NCI-H345 treated with DMSO at 0.1 percent for 48 hours (cell line): ENCODE data around the gene KCNK2.
"Not testable (repeated sequence)": the region's sequence is repeated elsewhere in the genome, so short reads cannot be mapped to it uniquely, and the experiment has no call there.

Experiments used
- DNase-seq: peaks from one replicate; lab custom pipeline; 2025; ENCODE audit not compliant: unreplicated experiment; lab: John Stamatoyannopoulos, UW

KCNK2 gene

DNA sequence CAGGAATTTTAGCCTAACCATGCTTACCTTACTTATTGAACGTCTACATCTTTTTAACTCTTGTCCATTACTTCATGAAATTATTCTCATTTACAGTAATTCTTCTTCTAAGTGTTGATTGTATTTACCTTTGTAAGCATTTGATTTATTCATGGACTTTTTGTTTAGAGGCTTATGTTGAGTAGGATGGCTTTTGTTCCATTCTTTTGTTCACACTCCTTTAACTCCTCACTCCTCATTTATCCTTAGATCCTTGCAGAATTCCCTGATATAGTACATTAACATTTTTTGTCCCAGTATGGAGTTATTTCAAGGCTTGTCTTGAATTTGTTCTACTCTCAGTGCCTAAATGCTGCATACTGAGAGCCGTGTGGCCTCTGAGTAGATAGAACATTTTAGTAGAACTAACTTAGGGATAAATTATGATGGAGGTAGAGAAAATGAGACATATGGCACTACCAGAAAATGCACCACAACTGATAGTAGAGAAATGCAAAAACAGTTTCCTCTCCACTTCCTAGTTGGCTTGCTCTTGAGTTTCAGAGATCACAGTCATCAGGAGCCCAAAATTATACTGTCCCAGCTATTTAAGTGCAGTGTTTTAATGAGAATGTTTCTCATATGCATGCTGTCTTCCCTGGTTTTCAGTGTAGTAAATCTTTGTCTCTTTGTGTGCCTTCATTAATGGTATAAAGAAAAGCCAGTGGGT lies 69.5 kb downstream of the KCNK2 start:
- DNase-seq, result no peak

DNA sequence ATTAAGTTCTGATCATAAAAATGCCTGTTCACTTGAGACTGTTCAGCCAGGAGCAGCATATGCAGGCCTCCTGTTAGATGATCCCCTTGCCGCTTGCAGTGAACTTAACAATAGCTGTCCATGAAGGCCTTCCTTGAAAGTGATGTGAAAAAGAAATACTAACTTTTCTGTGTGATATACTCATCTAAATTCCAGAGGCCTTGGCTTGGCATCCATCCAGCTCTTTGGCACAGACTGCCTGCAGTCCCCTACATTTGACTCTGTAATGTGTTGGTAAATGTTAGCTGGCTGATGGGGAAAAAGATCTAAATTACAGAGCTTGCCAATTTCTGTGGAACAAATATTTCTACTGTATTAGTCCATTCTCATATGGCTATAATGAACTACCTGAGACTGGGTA lies 73.7 kb downstream of the KCNK2 start:
- no peak for DNase-seq

DNA sequence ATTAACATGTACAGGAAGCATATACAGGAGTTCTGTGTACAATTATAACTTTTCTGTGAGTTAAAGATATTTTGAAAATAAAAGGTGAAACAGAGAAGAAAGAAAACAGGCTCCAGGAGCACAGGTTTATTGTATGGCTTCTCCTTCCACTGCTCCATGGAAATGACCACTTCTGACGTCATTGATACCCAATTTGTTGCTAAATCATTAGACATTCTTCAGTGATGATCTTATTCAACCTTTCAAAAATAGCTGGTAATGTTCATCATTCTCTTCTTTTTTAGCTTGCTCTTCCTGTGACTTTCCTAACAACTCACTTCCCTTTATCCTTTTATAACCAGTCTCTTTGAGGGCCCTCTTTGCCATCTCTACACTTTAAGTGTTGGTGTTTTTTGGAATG lies 77.8 kb downstream of the KCNK2 start:
- DNase-seq, result no peak

DNA sequence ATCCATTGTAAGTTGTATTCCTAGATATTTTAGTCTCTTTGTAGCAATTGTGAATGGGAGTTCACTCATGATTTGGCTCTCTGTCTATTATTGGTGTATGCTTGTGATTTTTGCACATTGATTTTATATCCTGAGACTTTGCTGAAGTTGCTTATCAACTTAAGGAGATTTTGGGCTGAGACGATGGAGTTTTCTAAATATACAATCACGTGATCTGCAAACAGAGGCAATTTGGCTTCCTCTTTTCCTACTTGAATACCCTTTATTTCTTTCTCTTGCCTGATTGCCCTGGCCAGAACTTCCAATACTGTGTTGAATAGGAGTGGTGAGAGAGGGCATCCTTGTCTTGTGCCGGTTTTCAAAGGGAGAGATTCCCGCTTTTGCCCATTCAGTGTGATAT lies 80.6 kb downstream of the KCNK2 start:
- not testable (repeated sequence) for DNase-seq

DNA sequence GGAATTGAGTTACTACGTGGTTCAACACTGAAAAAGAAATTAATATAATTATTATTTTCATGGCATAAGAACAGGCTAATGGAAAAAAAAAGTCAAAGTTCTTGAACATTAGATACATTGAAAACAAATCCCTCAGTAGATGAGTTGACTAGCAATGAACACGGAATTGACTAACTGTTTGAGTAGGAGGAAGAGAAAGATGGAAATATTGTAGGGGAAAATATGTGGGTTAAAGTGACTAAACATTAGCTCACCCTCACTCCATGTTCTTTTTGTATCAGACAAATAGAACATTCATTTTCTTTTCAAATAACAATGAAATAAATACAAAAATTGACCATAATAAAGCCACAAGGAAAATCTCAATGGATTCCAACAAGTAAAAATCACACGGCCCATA lies 84.3 kb downstream of the KCNK2 start:
- no peak for DNase-seq

DNA sequence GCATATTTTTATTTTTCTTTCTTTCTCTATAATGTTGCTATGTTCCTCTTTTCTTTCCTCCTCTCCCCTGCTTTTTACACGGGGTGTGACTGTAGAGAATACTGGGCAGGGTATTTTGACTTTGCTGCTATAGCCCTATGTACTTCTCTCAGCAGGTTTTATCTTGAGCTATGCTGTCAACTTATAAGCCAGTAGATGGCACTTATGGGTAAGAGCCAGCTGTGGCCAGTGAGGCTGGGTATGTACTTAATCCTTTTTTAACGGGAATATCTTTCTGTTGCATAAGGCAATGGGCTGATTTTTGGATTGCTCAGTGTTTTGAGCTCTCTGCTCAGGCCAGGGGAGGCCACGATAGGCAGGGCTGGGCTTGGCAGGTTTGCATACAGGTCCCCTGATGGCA lies 99.0 kb downstream of the KCNK2 start:
- DNase-seq, result no peak

DNA sequence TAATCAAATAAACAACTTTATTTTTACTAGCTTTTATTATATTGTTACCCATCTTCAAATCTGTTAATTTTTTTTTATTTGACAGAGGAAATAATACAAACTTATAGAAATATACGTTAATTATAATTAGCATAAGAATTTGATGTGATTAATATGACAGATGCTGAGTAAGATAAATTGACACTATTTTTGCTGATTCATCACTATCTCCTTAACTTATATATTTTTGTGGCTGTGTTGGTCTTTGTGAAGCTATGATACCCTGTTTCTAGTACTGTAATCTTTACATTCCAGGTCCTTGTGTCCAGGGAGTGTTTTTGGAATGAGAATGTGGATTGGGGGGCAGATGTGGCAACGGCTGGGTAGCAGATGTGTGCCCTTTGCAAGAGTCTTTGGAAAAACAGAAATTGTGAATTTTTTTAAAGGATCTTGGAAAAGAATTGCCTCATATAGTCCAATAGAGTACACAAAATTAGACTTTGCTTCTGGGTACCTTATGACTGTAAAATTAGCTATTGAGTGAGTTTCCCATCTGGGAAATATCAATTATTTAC lies 102.6 kb downstream of the KCNK2 start:
- no peak for DNase-seq

DNA sequence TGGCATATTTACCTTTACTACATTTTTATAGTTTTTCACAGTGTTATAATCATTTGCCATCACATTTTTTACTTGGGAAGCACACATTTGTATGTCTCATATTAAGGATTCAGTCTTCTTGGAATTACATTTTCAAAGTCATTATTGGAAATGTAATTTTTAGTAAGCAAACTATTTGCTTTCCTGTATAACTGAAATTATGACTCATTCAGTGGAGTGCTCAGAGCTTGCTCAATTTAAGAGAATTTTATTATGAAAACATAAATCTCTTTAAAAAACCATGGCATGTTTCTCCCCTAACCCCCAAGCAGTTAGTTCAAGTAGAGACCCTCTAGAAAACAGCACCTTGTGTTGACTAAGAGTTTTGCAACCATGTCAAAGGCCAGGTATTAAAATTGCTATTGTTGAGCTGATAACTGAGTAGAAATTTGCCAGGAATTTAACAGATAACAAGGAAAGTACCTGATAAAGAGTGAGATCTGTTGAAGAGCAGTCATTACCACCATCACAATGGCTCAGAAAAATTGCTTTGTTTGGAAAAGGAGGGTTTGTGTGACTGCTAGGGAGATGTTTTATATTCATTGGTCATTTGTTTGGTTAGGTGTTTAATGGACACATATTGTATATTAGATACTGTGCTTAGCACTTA lies 105.9 kb downstream of the KCNK2 start:
- DNase-seq, result no peak

DNA sequence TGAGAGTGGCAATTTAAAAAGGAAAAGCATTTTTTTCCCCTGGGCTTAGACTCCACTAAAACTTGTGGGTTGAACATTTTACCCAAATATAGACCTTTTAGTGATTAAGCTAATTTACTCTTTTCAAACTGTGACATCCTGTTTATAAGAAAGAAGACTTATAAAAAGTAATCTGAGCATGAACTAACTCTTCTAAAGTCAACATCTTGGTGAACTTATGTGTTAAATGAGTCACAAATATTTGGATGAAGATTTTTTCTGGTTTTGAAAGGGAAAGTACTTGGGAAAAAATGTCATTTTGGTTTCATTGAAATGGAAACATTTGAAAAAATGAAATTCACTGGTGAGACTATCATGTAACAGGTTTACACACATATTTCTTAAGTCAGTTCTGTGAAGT lies 109.8 kb downstream of the KCNK2 start:
- DNase-seq, result no peak

DNA sequence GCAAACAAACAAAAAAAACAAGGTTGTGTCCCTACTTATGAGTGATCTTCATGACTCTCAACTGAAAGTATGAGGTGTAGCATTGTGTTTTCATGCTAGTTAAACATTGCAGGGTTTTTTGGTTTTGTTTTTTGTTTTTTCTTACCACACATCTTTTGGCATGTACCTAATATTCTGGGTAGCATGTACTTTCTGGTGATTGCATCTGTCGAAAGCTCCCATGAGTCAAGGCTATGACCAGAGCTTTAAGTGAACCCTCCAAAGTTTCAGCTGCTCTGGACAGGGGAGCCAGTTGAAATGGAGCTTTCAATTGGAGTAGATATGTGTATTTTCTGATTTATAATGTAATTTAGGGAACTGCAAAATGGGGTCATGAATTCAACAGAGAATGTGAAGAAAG lies 115.5 kb downstream of the KCNK2 start:
- DNase-seq, result no peak

DNA sequence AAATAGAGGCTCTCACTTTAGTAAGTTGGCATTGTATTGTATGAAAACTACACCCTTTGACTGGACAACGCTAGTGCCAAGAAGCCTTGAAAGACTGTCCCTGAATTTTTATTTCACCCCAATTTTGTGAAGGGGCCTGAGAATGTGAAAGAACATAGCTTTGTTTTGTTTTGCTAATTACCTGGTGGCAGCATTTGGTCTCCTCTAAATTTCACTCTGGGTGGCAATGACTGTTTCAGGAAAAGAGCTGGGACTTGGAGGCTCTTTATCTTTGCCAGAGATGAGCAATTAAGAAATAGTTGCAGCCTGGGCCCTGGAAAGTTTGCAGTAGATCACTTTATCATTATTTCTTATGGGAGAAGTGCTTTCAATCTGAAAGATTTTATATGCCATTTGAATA lies 117.6 kb downstream of the KCNK2 start:
- no peak for DNase-seq

DNA sequence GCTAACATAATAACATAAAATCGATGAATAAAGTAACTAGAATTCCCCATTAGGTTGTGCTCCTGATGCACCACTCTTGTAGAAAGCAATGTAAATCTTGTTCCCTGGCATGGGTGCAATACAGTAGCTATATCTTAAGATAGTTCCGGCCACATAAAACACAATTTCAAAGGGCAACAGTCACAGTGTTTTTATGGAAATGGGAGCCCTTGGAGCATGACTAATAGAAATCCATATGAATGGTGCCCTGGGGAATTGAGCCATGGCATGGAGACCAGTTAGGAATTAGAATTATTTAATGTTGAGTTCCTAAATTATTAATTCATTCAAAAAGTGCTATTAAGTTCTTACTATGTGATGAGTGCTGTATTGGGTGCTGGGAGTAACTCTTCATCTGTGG lies 118.7 kb downstream of the KCNK2 start:
- DNase-seq, result no peak

DNA sequence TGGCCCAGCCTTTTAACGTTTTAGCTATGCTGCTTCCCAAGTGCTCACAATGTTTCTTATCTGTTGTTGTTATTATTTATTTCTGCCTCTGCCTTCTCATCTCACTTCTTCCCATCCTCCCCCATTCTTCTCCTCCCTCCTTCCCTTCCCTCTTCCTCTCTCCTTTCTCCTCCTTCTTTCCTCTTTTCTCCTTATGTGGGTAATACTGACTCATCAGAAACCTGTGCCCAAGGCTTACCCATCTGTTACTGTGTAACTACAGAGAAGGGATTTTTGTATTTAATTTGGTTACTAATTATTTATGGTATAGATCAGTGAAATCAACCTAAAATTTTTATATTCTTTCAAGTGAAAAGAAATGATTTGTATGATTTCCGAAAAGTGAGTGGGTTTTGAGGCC lies 120.3 kb downstream of the KCNK2 start:
- DNase-seq, result no peak

DNA sequence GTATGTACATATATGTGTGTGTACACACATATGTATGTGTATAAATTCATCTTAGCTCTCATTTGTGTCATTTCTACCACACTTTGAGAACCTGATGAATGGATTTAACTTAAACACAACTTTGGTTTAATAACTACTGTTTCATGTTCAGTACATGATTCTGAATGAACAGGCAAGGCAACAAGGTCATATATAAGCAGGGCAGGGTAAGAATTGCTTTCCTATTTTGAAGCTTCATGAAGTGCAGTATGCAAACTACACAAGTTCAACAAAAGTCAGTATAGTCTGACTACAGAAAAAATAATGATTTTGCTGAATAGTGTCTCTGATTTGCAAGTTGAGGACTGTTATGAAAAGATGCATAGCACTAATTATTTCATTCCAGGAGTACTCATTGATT lies 127.6 kb downstream of the KCNK2 start:
- DNase-seq, result no peak

DNA sequence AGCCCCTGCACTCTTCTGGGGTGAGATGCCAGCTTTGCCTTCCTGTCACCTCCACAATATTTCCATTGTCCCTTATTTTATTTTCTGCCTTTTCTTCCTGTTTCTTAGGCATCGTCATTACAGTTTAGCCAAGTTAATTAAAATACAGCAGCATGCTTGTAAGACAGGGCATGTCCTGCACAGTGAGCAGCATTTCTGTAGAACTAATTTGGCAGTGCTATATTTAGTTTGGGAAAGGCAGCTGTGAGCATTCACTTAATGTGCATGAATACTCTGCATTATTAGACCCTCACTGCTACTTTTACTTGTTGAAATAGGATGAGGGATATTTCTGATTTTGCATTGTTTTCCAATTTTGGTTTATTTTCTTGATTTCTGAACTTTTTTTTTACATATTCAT lies 133.3 kb downstream of the KCNK2 start:
- DNase-seq, result no peak

DNA sequence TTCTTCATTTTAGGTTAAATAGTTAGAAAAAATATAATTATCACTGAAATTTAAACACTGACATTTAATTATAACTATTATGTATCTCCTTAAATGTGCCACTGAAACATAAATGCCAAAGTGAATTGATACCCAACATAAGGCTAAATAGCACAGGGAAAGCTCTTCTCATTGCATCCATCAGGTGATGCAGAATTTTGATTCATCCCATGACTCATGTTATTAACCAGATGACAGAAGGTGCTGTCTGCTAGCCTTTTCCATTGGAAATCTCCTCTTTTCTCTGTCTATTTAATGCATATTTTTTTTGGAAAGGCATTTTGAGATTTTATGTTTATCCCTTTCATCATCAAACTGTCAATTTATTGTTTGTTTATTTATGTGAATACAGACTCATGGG lies 136.8 kb downstream of the KCNK2 start:
- no peak for DNase-seq

DNA sequence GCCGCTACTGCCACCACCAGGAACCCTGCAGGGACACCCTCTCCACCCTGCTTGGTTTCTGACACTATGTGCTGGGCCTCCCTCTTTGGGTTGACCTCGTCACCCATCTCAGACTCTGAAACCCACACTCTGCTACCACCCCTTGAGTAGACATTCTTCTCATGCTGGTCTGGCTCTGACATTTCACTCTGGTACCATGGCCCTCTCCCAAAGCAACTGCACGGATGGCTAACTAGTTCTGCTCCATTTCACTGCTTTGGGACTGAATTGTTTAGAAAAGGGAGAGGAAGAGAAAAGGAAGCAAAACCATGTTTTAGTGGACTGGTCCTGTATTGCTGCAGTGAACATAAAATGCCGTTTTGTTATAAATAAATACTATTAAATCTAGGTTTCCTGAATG lies 137.8 kb downstream of the KCNK2 start:
- DNase-seq, result no peak

DNA sequence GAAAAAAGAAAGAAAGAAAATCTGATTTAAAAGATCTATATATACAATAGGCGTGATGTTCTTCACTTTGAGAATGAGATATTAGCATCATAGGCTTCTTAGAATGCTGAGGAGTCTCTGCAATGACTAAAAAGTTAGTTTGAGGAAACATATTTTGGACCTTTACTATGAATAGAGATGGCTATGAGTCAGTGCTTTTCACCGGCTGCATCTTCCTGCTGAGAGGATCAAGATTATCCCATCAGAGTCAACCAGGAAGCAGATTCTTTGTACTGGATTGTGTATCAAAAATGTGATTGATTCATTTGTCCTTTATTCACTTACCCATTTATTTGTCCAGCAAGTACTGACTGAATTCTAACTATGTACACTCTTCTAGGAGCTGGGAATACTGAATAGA lies 144.2 kb downstream of the KCNK2 start:
- DNase-seq, result no peak

DNA sequence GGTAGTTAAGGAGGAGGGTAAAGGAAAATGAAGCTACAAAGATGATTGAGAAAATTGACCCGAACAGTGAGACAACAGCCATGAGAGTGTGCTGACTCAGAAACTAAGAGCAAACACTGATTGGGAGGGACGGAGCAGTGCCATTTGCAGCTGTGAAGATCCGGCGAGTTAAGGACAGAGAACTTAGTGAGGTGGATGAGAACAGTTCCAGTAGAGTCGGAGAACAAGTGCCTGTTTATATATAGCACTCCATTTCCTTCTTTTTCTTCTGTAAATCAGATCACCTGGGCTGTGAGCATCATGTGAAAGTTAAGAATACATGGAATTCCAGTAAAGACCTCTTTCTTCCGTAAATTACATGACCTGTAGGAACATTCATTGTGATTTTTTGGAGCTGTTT lies 145.7 kb downstream of the KCNK2 start:
- DNase-seq, result no peak

DNA sequence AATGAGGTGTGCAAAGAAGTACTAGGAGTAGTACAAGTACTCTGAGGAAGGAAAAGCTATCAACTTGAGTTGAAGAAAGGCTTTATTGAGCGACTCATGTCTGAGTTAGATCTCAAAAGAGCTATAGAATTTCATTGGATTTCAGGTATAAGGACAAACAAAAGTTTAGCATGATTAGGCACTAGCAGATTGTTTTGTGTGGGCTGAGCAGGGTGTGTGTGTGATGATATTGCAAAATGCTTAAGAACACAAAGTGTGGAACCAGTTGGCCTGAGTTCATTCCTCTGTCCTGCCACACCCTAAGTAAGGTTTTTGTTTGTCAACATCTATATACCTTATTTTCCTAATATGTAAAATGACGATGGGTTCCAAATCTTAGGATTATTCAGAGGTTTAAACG lies 158.9 kb downstream of the KCNK2 start:
- no peak for DNase-seq

DNA sequence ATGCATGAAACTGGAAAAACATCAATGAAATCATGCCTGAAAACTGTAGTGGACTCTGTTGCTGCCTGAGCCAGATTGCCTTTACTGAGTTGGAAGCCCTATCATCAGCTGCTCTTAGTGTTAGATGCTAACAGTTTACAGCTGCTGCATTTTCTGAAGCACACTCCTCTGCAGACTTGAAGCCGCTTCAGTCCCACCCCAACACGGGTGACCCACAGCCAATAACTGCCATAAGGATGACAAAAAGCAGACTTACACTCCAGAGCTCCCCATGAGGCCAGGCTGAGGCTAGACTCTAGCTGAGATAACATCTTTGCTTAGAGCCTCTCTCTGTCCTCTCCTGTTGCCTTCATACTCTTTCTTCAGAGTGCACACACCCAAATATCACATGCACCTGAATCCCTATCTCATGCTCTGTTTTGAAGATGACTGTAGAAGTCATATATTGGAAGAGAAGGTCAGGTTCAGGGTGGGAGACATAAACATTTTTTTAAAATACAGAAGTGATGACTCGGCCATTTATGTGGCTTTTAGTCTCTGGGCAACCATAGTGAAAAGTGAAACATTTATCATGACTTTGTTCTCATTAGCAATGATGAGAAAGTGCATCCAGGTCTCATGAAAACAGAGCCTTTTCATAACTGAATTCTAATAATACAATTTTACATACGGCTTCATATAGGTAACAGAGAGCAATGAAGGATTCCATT lies 161.0 kb downstream of the KCNK2 start:
- no peak for DNase-seq

DNA sequence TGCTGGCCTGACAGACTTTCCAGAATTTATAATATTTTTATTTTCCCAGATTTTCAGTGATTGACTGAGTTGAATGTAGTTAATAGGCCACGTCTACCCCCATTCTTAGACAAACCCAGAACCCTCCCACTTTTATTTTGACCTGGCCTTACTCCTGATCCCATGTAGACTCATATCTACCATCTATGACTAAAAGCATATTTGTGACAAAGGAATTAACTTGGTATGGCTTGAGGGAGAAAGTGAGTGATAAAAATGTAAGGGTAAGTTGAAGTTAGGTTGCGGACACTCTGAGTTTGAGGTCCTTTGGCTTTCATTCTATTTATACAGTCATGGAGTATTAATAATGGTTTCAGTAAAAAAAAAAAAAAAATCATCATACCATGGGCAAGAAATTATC lies 168.4 kb downstream of the KCNK2 start:
- DNase-seq, result no peak
